Mesenchymal stem cell (in vitro differentiated cells and primary cell): ENCODE data around the gene PCDHGC5.

Experiments
- DNase-seq: peaks from one replicate; pipeline ENCODE4 v3.0.0-alpha.2; 2013
- H2AFZ ChIP-seq: one replicate; pipeline ENCODE4 v1.6.1; 2013; ENCODE audit warnings: low read depth, mild to moderate bottlenecking, control low read depth, inconsistent platforms, low read length, moderate library complexity
- H2AK5ac ChIP-seq: 2 replicates; pipeline ENCODE4 v1.6.1; 2013; ENCODE audit warnings: low read length, moderate library complexity, mild to moderate bottlenecking, inconsistent platforms; ENCODE audit not compliant: severe bottlenecking
- H2BK120ac ChIP-seq: one replicate; pipeline ENCODE4 v1.6.1; 2013; ENCODE audit warnings: low read depth, mild to moderate bottlenecking, inconsistent platforms, low read length, moderate library complexity
- H2BK12ac ChIP-seq, 2 experiments: one replicate each; pipeline ENCODE4 v1.6.1; 2013; ENCODE audit warnings: inconsistent platforms in 2 of 2, low read length in 2 of 2, mild to moderate bottlenecking in 2 of 2, moderate library complexity in 2 of 2, control low read depth in 1 of 2
- H2BK15ac ChIP-seq: one replicate; pipeline ENCODE4 v1.6.1; 2013; ENCODE audit warnings: mild to moderate bottlenecking, low read depth, inconsistent platforms; ENCODE audit not compliant: poor library complexity, severe bottlenecking
- H2BK5ac ChIP-seq: 2 replicates; pipeline ENCODE4 v1.6.1; 2013; ENCODE audit warnings: low read depth, mild to moderate bottlenecking, low read length, control low read depth, inconsistent platforms; ENCODE audit not compliant: poor library complexity, severe bottlenecking
- H3K14ac ChIP-seq, 2 experiments: one replicate each; pipeline ENCODE4 v1.6.1; 2013; ENCODE audit warnings: inconsistent platforms in 2 of 2, low read length in 2 of 2, control low read depth in 1 of 2, mild to moderate bottlenecking in 1 of 2, moderate library complexity in 1 of 2
- H3K18ac ChIP-seq, 2 experiments: one replicate each; pipeline ENCODE4 v1.6.1; 2013; ENCODE audit warnings: inconsistent platforms in 2 of 2, low read length in 2 of 2, control low read depth in 1 of 2, low read depth in 1 of 2, mild to moderate bottlenecking in 1 of 2
- H3K23ac ChIP-seq, 2 experiments: one replicate each; pipeline ENCODE4 v1.6.1; 2013; ENCODE audit warnings: inconsistent platforms in 2 of 2, low read length in 2 of 2, mild to moderate bottlenecking in 2 of 2, moderate library complexity in 2 of 2, control low read depth in 1 of 2
- H3K27ac ChIP-seq: 2 replicates; pipeline ENCODE4 v1.5.1; 2013; ENCODE audit warnings: mild to moderate bottlenecking, moderate library complexity, low read length, control low read depth, inconsistent platforms; ENCODE audit not compliant: poor library complexity, severe bottlenecking
- H3K27me3 ChIP-seq, 2 experiments: 2 replicates each; pipeline versions ENCODE4 v1.6.1 to v1.7.0; 2013; ENCODE audit warnings: low read length in 2 of 2, mild to moderate bottlenecking in 2 of 2, moderate library complexity in 2 of 2, control low read depth in 1 of 2, inconsistent platforms in 1 of 2; ENCODE audit not compliant: control insufficient read depth in 1 of 2, insufficient read depth in 1 of 2
- H3K36me3 ChIP-seq, 2 experiments: 2 replicates each; pipeline versions ENCODE4 v1.6.1 to v1.7.0; 2013; ENCODE audit warnings: low read length in 2 of 2, control low read depth in 1 of 2, inconsistent platforms in 1 of 2, low read depth in 1 of 2, mild to moderate bottlenecking in 1 of 2; ENCODE audit not compliant: insufficient read depth in 2 of 2, control insufficient read depth in 1 of 2
- H3K4ac ChIP-seq, 2 experiments: one replicate each; pipeline ENCODE4 v1.6.1; 2013; ENCODE audit warnings: inconsistent platforms in 2 of 2, low read length in 2 of 2, mild to moderate bottlenecking in 2 of 2, moderate library complexity in 2 of 2, control low read depth in 1 of 2, low read depth in 1 of 2
- H3K4me1 ChIP-seq: 2 replicates; pipeline ENCODE4 v1.6.1; 2013; ENCODE audit warnings: low read depth, low read length, control low read depth; ENCODE audit not compliant: control insufficient read depth, insufficient read depth
- H3K4me2 ChIP-seq: 2 replicates; pipeline ENCODE4 v1.6.1; 2013; ENCODE audit warnings: low read length, mild to moderate bottlenecking, inconsistent platforms; ENCODE audit not compliant: poor library complexity, severe bottlenecking
- H3K4me3 ChIP-seq, 2 experiments: 2 replicates each; pipeline versions ENCODE4 v1.5.1 to v1.7.0; 2013; ENCODE audit warnings: low read length in 2 of 2, mild to moderate bottlenecking in 2 of 2, control low read depth in 1 of 2, low read depth in 1 of 2; ENCODE audit not compliant: insufficient read depth in 1 of 2
- H3K79me1 ChIP-seq: replicated peaks from 2 replicates; pipeline ENCODE4 v1.6.1; 2013; ENCODE audit warnings: mild to moderate bottlenecking, control low read depth, low read length, inconsistent platforms; ENCODE audit not compliant: poor library complexity, severe bottlenecking
- H3K9ac ChIP-seq: 2 replicates; pipeline ENCODE4 v1.7.0; 2013; ENCODE audit warnings: mild to moderate bottlenecking, low read length, moderate library complexity
- H3K9me3 ChIP-seq: 2 replicates; pipeline ENCODE4 v1.7.0; 2013; ENCODE audit warnings: mild to moderate bottlenecking, low read length; ENCODE audit not compliant: control insufficient read depth
- H4K8ac ChIP-seq: one replicate; pipeline ENCODE4 v1.6.1; 2013; ENCODE audit warnings: inconsistent platforms, mild to moderate bottlenecking, low read length, moderate library complexity
- H4K91ac ChIP-seq: one replicate; pipeline ENCODE4 v1.6.1; 2013; ENCODE audit warnings: mild to moderate bottlenecking, low read length, inconsistent platforms
- WGBS: methylation state at CpG from one replicate; pipeline ENCODE4 v1.1.7; 2013; ENCODE audit warnings: mixed read lengths; 5-methylcytosine and 5-hydroxymethylcytosine counted together

PCDHGC5 gene

DNA sequence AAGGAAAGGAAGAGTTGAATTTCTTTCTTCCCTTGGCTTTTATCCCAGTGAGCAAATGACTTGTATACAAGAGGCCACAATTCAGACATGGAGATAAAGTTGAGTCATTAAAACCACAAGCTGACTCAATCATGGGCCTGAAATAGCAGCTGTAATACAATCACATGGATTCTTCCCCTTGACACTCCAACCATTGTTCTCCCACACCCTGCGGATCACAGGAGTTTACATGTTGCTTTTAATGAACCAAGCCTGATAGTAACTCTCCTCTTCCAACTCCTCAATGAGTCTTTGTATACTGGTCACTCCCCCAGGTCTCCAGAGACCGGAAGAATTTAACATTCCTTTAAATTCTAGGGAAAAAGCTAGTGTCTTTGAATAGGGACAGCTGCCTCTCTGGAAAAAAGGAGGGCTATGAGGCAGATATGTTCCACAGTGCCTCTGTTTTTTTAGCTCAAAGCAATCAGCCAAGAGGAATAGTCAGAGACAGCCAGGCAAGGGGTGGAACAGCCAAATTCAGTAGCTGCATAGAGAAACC, 32.4 kb downstream of the PCDHGC5 start:
- no peak overlapping the region for H2AFZ ChIP-seq
- H2BK15ac ChIP-seq = no peak overlapping the region
- no peak overlapping the region for H2BK120ac ChIP-seq
- H2BK12ac ChIP-seq = peak overlapping the region in 1 of 2 experiments; percentile 32
- peak overlapping the region; percentile 39 to 87 for H3K18ac ChIP-seq
- 0% methylated on average over 2 of the region's 2 CpGs for WGBS
- no peak overlapping the region for H3K23ac ChIP-seq
- peak overlapping the region; percentile 88 for H2AK5ac ChIP-seq
- peak overlapping the region; percentile 79 for H2BK5ac ChIP-seq
- H4K8ac ChIP-seq = peak overlapping the region; percentile 38
- peaks cover 27% of the 10 kb centered on the region for H3K79me1 ChIP-seq
- H3K27me3 ChIP-seq = no peaks in the 10 kb centered on the region
- H3K4ac ChIP-seq = peak overlapping the region; percentile 17 to 57
- no peak overlapping the region for H3K4me2 ChIP-seq
- peaks cover 17% of the 10 kb centered on the region for H3K4me1 ChIP-seq
- H3K4me3 ChIP-seq = peak overlapping the region in 1 of 2 experiments; percentile 20
- peak overlapping the region; percentile 85 for H3K9ac ChIP-seq
- peak overlapping the region; percentile 92 for H3K27ac ChIP-seq
- H3K36me3 ChIP-seq = peaks cover 15 to 48% of the 10 kb centered on the region in 2 experiments
- H4K91ac ChIP-seq = no peak overlapping the region
- DNase-seq = peak; percentile 99
- H3K9me3 ChIP-seq = no peaks in the 10 kb centered on the region
- no peak overlapping the region for H3K14ac ChIP-seq

DNA sequence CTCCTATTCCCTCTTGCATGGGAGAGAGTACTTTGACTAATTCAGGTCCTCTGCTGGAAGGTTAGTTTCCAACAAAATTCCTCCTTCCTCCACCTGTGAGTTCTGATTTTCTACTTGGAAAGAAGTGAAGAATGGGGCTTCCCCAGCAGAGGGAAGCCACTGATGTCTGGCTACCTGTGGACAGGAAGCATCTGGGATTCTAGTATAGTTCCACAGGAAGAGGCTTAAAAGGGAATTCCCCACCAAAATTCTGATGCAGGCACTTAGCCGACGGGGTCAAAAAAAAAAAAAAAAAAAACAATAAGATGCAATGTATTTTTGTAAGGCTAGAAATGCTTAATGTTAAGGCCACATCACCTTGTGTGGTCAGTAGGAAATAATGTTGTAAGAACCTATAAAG, 33.4 kb downstream of the PCDHGC5 start:
- H3K79me1 ChIP-seq = peaks cover 25% of the 10 kb centered on the region
- WGBS = no CpG with 5 or more reads among the region's 2 CpGs
- H3K27me3 ChIP-seq = no peaks in the 10 kb centered on the region

DNA sequence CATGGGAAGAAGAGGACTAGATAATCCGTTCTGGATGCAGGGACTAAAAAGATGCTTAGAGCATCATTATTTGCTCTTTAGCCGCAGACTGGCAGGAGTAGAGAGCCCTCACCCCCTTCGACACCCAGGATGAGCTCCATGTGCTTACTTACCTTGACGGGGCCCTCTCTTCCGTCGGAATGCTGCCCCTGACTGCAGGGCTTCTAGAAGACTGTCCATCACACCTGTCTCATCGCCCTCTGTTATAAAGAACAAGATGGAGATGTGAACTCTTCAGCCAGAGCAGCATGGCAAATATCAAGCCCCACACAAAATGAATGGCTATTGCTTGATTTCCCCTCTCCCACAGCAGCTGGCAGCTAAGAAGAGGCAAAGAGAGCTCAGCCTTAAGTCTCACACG, 35.1 kb downstream of the PCDHGC5 start:
- Histone ChIP-seq H3K4me2 (no peak overlapping the region), H4K91ac (peak overlapping the region; percentile 6), H3K18ac (peak overlapping the region; percentile 61 to 72), H2AK5ac (peak overlapping the region; percentile 15), H2BK120ac (no peak overlapping the region), H2AFZ (no peak overlapping the region), H3K23ac (no peak overlapping the region), H3K27me3 (no peaks in the 10 kb centered on the region), H3K9me3 (no peaks in the 10 kb centered on the region), H3K4ac (peak overlapping the region; percentile 66 to 90), H2BK5ac (no peak overlapping the region), H3K27ac (peak overlapping the region; percentile 33), H3K4me3 (peak overlapping the region in 1 of 2 experiments; percentile 65), H3K14ac (peak overlapping the region in 1 of 2 experiments; percentile 44), H3K79me1 (peaks cover 14% of the 10 kb centered on the region), H3K4me1 (peaks cover 16% of the 10 kb centered on the region), H2BK15ac (no peak overlapping the region), H2BK12ac (peak overlapping the region; percentile 69 to 93), H4K8ac (no peak overlapping the region), H3K9ac (peak overlapping the region; percentile 85), H3K36me3 (peaks cover 13 to 44% of the 10 kb centered on the region in 2 experiments)
- 91% methylated on average over 8 of the region's 8 CpGs for WGBS
- no peak for DNase-seq

More for the DNA sequence above, 33.4 kb downstream of the PCDHGC5 start:
- Histone ChIP-seq H3K9ac (peak overlapping the region; percentile 85), H2BK5ac (no peak overlapping the region), H3K27ac (peak overlapping the region; percentile 92), H3K4me2 (no peak overlapping the region), H3K14ac (no peak overlapping the region), H3K18ac (peak overlapping the region in 1 of 2 experiments; percentile 71), H2BK120ac (no peak overlapping the region), H3K9me3 (no peaks in the 10 kb centered on the region), H3K4ac (no peak overlapping the region), H4K91ac (no peak overlapping the region), H2BK15ac (no peak overlapping the region), H4K8ac (no peak overlapping the region), H3K4me3 (peak overlapping the region in 1 of 2 experiments; percentile 20), H3K4me1 (peaks cover 12% of the 10 kb centered on the region), H3K23ac (no peak overlapping the region), H3K36me3 (peaks cover 15 to 48% of the 10 kb centered on the region in 2 experiments), H2AFZ (no peak overlapping the region), H2AK5ac (no peak overlapping the region), H2BK12ac (peak overlapping the region; percentile 29 to 71)
- peak; percentile 59 for DNase-seq

DNA sequence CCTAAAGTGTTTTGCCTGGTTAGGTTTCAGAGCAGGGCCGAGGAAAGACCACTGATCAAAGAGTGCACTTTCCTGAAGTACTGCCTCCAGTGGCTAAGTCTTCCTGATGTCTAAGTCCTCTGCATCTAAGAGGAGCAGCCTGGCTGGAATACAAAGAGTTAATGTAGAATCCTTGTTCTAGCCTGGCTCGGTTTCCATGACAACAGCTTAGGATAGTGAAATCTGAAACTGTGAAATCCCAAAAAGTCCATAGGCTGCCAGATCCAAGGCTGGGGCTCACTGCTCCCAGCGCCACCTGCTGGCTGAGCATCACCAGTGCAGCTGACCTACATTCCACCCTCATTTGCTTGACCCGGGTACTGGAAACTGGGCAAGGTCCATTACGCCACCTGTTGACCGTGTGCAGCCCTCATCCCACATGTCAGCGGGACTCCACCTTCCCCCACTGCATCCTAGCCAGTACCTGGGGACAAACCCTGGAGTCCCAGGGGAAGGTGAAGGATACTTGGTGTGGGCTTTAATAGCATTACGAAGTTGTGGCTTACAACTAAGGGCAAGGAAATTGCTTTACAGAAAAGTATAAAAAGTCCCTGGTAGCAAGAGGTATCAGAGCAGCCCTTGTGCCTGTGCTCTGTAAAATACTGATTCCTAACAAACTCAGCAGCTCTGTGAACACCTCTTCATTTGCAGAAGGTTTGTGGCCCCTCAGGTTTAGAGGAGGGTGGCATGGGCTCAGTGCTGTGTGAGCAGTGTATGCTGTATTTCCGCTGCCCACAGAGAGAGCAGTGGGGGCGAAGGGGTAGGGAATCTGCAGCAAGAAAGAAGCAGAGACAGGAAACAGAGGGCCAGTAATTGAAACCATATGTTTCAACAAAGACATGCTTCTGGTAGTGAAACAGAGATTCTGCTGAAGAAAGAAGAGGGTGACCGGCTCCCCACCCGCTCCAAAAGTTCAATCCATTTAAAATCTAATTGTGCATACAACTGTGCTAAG, 36.0 kb downstream of the PCDHGC5 start:
- Histone ChIP-seq H3K18ac (peak overlapping the region in 1 of 2 experiments; percentile 85), H3K4me1 (peaks cover 20% of the 10 kb centered on the region), H2BK15ac (peak overlapping the region; percentile 19), H2BK120ac (no peak overlapping the region), H3K14ac (peak overlapping the region in 1 of 2 experiments; percentile 53), H3K23ac (no peak overlapping the region), H4K8ac (no peak overlapping the region), H2BK5ac (peak overlapping the region; percentile 3), H3K9me3 (no peaks in the 10 kb centered on the region), H3K79me1 (peaks cover 10% of the 10 kb centered on the region), H4K91ac (peak overlapping the region; percentile 75), H3K27me3 (no peaks in the 10 kb centered on the region), H3K4me3 (peak overlapping the region in 1 of 2 experiments; percentile 65), H2AFZ (no peak overlapping the region), H3K27ac (peak overlapping the region; percentile 85), H2AK5ac (peak overlapping the region; percentile 49), H3K9ac (peak overlapping the region; percentile 85), H2BK12ac (peak overlapping the region; percentile 51 to 69), H3K4ac (peak overlapping the region; percentile 37 to 79), H3K36me3 (peaks cover 18 to 36% of the 10 kb centered on the region in 2 experiments), H3K4me2 (no peak overlapping the region)
- DNase-seq = peak; percentile 98
- 25% methylated on average over 9 of the region's 12 CpGs for WGBS
